ENCODE measurements around the gene OR8B8.
"Not testable (repeated sequence)": the region's sequence is repeated elsewhere in the genome, so short reads cannot be mapped to it uniquely, and the experiment has no call there.

- TF ChIP-seq CTCF, POLR2A (IDR thresholded peaks at IDR 0.05): not testable (repeated sequence)
Observed at GRCh38 chr11:124459379-124459778, 13.9 kb upstream of the OR8B8 start.

Data from esophagus squamous epithelium (tissue), 4 donors.